ENCODE measurements around the gene SLC38A4. TPM values are rescaled to one million over a fixed set of nuclear protein-coding genes. Genes with fewer than 3 reads are reported as not detected.

The SLC38A4 gene
- total and polyA plus RNA-seq, 2 of the 8 experiments (the other 6 are each of a cell fraction or from before 2014, with no cell fraction given): 6.7 to 15.4 TPM

- TF ChIP-seq BCL11A (IDR thresholded peaks at IDR 0.05; ENCODE audit: low read depth in 2 of 2, low read length in 2 of 2): no peak
- no peak for TF ChIP-seq SP1 (IDR thresholded peaks at IDR 0.05; ENCODE audit: low read depth, low read length)
- TF ChIP-seq, protein P1, sequence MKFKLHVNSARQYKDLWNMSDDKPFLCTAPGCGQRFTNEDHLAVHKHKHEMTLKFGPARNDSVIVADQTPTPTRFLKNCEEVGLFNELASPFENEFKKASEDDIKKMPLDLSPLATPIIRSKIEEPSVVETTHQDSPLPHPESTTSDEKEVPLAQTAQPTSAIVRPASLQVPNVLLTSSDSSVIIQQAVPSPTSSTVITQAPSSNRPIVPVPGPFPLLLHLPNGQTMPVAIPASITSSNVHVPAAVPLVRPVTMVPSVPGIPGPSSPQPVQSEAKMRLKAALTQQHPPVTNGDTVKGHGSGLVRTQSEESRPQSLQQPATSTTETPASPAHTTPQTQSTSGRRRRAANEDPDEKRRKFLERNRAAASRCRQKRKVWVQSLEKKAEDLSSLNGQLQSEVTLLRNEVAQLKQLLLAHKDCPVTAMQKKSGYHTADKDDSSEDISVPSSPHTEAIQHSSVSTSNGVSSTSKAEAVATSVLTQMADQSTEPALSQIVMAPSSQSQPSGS (IDR thresholded peaks at IDR 0.05; ENCODE audit: low read length): no peak
- TF ChIP-seq SIN3A (conservative IDR thresholded peaks at IDR 0.05 in 1 of 2, IDR thresholded peaks at IDR 0.05 in 1 of 2; ENCODE audit: low read depth in 1 of 2, low read length in 2 of 2): no peak
- TF ChIP-seq RFX5 (IDR thresholded peaks at IDR 0.05; ENCODE audit: borderline replicate concordance, low read depth, low read length): no peak
- no peak for TF ChIP-seq YY1 (IDR thresholded peaks at IDR 0.05; ENCODE audit: low read depth, low read length)
- TF ChIP-seq GABPA (IDR thresholded peaks at IDR 0.05; ENCODE audit: borderline replicate concordance, insufficient read depth, low read length): no peak
- no peak for TF ChIP-seq TBP (IDR thresholded peaks at IDR 0.05; ENCODE audit: low read depth, low read length)
- no peak for TF ChIP-seq CHD1 (IDR thresholded peaks at IDR 0.05; ENCODE audit: low read depth, low read length)
- TF ChIP-seq EP300 (IDR thresholded peaks at IDR 0.05; ENCODE audit: borderline replicate concordance in 1 of 2, low read depth in 2 of 2, low read length in 2 of 2): no peak
- TF ChIP-seq SIX5 (IDR thresholded peaks at IDR 0.05; ENCODE audit: low read depth, low read length): no peak
- no peak for TF ChIP-seq TCF12 (IDR thresholded peaks at IDR 0.05; ENCODE audit: low read depth, low read length)
Observed at GRCh38 chr12:46779879-46780278, 45.9 kb downstream of the SLC38A4 start (continued).
